DOHH2 (cell line): ENCODE results near the gene PIGR.

Experiments used
- EZH2phosphoT487 ChIP-seq: fragments of 200-600 bp; sonication (generic); IDR thresholded peaks from 2 replicates; pipeline ENCODE4 v1.6.1; 2017; ENCODE audit warnings: borderline replicate concordance, mild to moderate bottlenecking, antibody characterized with exemption, low read length, moderate library complexity, mixed read lengths
- TF ChIP-seq, protein P1 (sequence below): fragments of 200-600 bp; sonication (generic); IDR thresholded peaks from one replicate; pipeline ENCODE4 v1.5.1; 2014; ENCODE audit warnings: antibody characterized with exemption, mild to moderate bottlenecking, low read depth, low read length; ENCODE audit not compliant: poor library complexity, severe bottlenecking

DNA sequence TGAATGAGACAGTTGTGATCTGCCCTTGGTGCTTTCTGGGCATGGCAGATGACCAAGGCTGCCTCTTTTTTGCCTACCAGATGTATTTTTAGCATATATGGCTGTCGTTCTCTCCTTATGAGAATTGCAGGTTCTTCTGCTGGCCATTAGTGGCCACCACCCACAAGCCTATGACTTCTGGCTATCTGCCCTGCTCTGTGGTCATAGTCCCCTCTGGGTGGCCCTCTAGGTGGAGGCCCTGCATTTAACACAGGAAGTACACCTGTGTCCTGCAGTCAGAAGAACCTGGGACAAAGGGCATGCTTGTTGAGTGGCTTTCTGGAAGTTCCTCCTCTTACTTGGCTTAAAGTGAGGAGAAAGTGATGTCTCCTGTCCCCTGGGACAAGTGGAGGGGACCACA, 17.5 kb upstream of the PIGR start:
- TF ChIP-seq, protein P1, sequence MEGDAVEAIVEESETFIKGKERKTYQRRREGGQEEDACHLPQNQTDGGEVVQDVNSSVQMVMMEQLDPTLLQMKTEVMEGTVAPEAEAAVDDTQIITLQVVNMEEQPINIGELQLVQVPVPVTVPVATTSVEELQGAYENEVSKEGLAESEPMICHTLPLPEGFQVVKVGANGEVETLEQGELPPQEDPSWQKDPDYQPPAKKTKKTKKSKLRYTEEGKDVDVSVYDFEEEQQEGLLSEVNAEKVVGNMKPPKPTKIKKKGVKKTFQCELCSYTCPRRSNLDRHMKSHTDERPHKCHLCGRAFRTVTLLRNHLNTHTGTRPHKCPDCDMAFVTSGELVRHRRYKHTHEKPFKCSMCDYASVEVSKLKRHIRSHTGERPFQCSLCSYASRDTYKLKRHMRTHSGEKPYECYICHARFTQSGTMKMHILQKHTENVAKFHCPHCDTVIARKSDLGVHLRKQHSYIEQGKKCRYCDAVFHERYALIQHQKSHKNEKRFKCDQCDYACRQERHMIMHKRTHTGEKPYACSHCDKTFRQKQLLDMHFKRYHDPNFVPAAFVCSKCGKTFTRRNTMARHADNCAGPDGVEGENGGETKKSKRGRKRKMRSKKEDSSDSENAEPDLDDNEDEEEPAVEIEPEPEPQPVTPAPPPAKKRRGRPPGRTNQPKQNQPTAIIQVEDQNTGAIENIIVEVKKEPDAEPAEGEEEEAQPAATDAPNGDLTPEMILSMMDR, result no peak
- TF ChIP-seq EZH2phosphoT487, result no peak
